Epithelial cell of esophagus (primary cell): ENCODE results near the gene PPP1R1A.

Experiments used
- DNase-seq: peaks from one replicate; pipeline ENCODE4 v3.0.0; 2010; ENCODE audit warnings: low read depth
- H3K4me3 ChIP-seq: 2 replicates; pipeline ENCODE4 v1.5.1; 2011; ENCODE audit warnings: mild to moderate bottlenecking, low read length, control low read depth
- TF ChIP-seq, protein P1 (sequence below): IDR thresholded peaks from 2 replicates; pipeline ENCODE4 v1.5.1; 2011; ENCODE audit warnings: low read depth, mild to moderate bottlenecking, low read length, control low read depth, inconsistent platforms; ENCODE audit not compliant: insufficient read depth; ENCODE audit errors: missing control alignments

The PPP1R1A gene

DNA sequence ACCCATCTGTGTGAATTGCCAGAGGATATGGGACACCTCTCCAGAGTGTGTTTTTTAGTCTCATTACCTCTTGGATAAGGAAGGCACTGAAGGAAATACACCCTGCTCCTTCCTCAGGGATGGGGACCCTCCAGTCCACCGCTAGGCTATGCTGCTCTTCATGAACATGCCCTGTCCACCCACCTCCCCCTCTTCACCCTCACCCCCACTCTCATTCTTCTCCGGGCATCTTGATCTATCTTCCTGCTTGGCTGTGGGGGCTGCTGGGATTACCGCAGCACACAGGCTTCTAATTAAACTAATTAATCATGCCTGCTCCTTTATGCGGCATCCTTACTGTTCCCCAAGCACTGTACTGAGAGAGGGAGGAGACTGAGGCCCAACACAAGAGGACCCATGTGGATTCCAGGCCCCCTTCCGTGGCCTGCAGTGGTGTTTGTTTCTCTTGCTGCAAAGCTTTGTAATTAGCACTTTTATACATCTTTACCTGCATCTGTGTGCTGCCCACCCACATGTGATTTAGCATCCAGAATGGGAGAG is 46.6 kb downstream of the PPP1R1A start:
- DNase-seq = no peak
- TF ChIP-seq, protein P1, sequence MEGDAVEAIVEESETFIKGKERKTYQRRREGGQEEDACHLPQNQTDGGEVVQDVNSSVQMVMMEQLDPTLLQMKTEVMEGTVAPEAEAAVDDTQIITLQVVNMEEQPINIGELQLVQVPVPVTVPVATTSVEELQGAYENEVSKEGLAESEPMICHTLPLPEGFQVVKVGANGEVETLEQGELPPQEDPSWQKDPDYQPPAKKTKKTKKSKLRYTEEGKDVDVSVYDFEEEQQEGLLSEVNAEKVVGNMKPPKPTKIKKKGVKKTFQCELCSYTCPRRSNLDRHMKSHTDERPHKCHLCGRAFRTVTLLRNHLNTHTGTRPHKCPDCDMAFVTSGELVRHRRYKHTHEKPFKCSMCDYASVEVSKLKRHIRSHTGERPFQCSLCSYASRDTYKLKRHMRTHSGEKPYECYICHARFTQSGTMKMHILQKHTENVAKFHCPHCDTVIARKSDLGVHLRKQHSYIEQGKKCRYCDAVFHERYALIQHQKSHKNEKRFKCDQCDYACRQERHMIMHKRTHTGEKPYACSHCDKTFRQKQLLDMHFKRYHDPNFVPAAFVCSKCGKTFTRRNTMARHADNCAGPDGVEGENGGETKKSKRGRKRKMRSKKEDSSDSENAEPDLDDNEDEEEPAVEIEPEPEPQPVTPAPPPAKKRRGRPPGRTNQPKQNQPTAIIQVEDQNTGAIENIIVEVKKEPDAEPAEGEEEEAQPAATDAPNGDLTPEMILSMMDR = no peak
- H3K4me3 ChIP-seq = no peak overlapping the region

DNA sequence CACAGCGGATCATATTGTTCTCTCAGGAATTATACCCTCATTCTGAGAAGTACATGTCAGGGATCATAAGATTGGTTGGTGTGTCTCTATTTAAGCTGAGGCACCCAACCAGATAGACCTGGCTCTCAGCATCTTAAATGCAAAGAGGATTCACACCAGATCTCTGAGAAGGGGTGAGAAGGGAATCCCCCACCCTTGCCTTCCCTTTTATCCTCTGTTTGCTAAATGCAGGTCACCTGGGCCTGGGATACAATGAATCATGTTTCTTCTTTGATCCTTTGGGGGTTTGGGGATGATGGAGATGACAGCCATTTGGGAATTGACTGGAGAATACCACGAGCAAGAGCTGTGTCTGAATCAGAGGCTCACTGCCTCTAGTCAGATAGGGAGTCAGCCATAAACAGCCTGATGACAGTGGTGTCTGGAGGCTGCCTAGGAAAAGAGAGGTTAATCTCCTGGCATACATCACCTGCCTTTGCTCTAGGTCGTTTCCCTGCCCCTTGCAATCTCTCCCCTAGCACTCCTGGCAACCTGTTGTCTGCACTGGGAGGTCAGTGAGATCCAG is 50.2 kb downstream of the PPP1R1A start:
- TF ChIP-seq, protein P1 = no peak
- DNase-seq = no peak
- no peak overlapping the region for H3K4me3 ChIP-seq

DNA sequence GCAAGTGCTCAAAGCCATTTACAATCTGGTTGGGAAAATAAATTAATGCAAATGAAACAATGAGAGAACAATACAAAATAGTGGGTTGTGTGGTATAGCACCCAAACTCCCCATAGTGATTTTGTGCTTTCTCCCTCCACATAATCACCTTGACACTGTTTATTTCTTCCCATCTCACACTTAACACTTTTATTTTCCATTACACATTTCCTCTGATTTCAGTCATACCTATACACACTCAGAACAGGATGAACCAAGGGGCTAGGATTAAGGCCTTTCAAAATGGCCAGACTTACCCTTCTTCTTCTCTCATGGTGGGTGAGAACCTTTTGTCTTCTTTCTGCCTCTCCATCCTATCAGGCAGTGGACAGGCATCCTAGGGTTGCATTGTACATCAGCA is 53.0 kb downstream of the PPP1R1A start:
- H3K4me3 ChIP-seq = no peak overlapping the region
- TF ChIP-seq, protein P1 = no peak
- no peak for DNase-seq

DNA sequence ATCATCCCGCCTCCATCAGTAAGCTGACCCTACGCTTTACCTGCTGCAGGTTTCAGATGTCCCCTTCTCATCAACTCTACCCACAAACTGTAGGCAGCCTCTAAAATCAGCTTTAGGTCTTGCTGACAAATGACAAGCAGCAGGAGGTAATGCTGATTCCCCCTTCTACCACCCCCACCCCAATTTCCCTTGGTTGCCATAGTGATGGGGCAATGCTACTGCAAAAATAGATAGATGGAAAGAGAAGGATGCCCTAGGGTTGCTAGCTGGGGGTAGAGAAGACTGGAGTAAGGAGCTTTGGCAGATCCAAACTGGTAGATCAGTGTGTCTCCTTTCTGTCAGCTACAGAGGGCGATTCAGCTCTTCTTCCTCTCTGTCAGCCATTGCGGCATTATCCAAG is 58.9 kb downstream of the PPP1R1A start:
- no peak for DNase-seq
- TF ChIP-seq, protein P1 = no peak
- H3K4me3 ChIP-seq = no peak overlapping the region
